A549 treated with ZK216348 at 1 μM for 4 hours (cell line): ENCODE measurements around the gene TAB2. TPM values are rescaled to one million over a fixed set of nuclear protein-coding genes. Genes with fewer than 3 reads are reported as not detected.

ENCODE experiments used
- total RNA-seq: library from RNA; stranded (reverse); fragments of 200-300 nt; extraction: Qiagen RNA extraction; gene quantifications from 5 replicates; pipeline ENCODE4 v1.2.3, GENCODE V29; 2022; ENCODE audit warnings: low read depth

The TAB2 gene
- total RNA-seq = 20.0 to 32.3 TPM (median 26.5 TPM) in 5 replicates

GRCh38 chr6:149317644-149318571 lies at the start of gene TAB2:
TAB2 (plus strand) TSS chr6:149317712; CDS start chr6:149369998, 52,286 bp downstream.

GRCh38 chr6:149400050-149400449 lies 82.5 kb downstream of the TAB2 start, which contains the start of gene SUMO4:
SUMO4 (plus strand) TSS chr6:149400262; CDS start chr6:149400392, 130 bp downstream.

Other genes starting within 250 kb of the TAB2 start
- not detected in 5 replicates for gene SUMO4, start 82.5 kb downstream of the TAB2 start, total RNA-seq
- gene ZC3H12D, start 167.3 kb downstream of the TAB2 start, total RNA-seq = 0.09 to 0.23 TPM in 2 of 5 replicates, not detected in the others
- 13.0 to 29.4 TPM (median 14.5 TPM) in 5 replicates for gene PPIL4, start 228.3 kb downstream of the TAB2 start, total RNA-seq
- 20.4 to 35.5 TPM (median 25.9 TPM) in 5 replicates for gene GINM1, start 248.7 kb downstream of the TAB2 start, total RNA-seq